GM19467 (cell line): Measurements from ENCODE around the gene NEUROD4.

ENCODE experiments used
- ATAC-seq: cut with Tn5 transposase; IDR thresholded peaks from one replicate; pipeline ENCODE4 v1.9.1; 2021; ENCODE audit warnings: mild to moderate bottlenecking, moderate library complexity; ENCODE audit not compliant: unreplicated experiment

NEUROD4 gene

DNA sequence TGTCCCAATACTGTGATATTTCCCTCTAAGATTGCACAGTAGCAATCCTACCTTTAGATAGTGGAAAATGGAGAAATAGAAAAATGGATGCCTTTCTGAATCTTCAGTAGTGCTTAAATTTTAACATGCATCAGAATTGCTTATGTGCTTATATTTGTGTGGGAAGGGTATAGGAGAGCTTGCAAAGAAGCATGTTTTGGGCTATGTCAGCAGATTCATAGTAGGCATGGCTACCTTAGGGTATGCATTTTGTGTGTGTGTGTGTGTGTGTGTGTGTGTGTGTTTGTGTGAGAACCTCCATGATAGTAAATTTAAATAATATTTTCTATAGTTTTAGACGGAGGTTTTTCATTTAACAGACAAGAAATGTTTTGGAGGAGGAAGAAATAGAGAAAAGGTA lies 38.3 kb downstream of the NEUROD4 start:
- no peak for ATAC-seq

- no peak for ATAC-seq
Measured at GRCh38 chr12:55058776-55059175, 39.0 kb downstream of the NEUROD4 start.

GRCh38 chr12:55060470-55060869 lies 40.7 kb downstream of the NEUROD4 start:
- peak; percentile 100 for ATAC-seq

DNA sequence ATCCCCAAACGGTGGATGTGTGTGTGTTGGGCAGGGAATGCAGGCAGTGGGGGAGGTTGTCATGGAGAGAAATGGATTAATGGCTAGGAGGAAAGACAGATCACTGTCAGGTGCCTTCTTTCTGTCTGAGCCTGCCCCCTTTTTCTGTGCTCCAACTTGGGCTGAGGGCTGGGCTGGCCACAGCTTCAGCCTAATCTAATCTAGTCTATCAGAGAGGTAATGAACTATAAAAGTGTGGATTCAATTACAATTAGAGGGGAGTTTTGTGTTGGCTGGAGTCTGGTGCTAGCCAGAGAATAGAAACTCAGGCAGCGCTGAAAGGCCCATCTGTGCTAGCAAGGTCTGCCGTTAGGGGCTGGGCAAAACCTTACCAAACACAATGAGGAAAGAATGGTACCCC lies 41.2 kb downstream of the NEUROD4 start:
- no peak for ATAC-seq

DNA sequence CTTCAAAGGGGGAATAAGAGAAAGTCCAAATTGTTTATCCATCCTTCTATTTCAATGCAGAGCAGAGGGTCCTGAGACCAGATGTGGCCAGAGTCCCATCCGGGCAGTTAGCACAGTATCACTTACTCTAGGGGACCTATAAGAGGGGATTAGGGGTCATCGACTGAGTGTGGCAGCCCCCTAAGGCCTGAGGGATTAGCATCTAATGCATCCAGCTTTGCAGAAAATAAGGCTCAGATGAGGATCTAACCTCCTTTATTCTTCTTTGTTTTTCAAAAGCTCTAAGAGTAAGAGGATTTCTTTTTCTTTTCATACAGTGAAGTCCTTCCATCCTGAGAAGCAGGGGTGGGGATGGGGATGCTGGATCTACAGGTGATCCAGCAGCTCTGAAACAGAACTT lies 43.5 kb downstream of the NEUROD4 start:
- ATAC-seq, result no peak

DNA sequence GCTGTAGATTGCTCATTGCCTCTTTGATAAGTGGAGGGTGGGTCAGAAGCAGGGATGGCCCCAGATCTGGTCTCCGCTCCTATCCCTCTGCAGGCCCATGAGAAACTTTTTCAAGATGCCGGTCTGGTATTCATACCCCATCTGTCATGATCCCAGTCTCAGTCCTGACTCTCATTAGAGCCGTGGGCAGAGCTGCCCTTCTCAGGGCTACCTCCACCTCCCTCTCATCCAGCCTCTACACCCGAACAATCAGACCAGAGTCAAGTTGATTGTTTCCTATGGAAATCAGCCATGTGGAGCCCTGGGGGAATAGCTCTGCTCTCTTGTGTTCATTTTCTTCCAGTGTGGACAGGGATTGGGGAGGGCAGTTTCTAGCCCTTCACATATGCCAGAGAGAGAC lies 45.8 kb downstream of the NEUROD4 start:
- no peak for ATAC-seq

DNA sequence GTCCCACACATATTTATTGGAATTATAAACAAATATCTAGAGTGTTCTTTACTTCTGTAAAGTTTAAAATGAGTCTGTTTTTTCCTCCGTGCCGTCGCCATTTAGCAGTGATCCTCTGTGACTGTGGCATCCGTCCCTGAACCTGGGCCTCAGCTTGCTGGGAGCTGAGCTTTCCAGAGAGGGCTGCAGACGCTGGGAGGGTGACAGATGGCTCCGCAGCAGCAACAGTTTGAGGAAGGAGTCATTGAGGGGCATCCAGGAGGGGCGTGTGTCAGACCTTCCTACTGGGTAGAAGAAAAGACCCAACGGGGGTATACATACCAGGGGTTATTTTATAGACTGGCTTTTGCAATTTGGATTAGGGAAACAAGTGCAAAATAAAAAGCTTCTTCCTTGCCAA lies 47.9 kb downstream of the NEUROD4 start:
- no peak for ATAC-seq

DNA sequence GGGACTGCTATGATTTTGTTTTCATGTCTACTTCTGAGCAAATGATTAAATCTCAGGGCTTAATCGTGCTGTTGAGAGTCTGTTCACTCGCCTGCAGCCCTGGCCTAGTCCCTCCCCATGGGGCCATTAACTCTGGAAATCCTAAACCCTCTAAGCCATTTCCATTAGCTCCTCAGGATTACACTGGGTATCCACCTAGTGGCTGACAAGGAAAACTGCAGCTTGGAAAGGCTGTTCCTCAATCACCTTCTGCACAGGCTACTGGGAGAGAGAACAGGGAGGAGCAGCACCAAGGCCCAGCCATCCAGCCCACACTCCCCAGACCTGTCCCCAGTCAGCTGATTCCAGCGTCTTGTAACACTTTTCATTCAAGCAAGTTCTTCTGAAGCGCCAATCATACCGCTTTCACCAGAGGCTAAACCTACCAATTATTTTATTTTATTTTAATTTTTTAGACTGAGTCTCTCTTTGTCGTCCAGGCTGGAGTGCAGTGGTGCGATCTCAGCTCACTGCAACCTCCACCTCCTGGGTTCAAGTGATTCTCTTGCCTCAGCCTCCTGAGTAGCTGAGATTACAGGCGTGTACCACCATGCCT lies 48.7 kb downstream of the NEUROD4 start:
- ATAC-seq, result peak; percentile 49

GRCh38 chr12:55072083-55072482 lies 52.3 kb downstream of the NEUROD4 start:
- ATAC-seq, result no peak

- no peak for ATAC-seq
Measured at GRCh38 chr12:55073043-55074022, 53.6 kb downstream of the NEUROD4 start.

DNA sequence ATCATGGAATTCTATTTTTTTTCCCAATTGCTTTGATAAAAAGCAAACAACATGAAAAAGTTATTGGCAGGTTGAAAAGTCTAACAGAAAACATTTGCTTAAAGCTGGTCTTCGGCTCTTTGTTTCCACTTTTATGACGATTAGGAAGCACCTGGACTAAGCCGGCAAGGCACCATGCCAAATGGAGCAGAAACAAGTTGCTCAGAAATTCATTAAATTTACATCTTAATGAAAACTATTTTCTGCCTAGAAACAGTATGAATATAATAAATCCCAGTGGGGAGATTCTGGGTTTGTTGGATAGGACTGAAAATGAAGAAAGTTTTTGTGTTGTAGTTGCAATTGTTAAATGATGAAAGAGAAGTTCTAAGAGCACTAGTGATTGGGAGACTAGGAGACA lies 55.0 kb downstream of the NEUROD4 start:
- no peak for ATAC-seq
